Fibroblast of skin of back (primary cell): ENCODE measurements around the gene LAMTOR4.

Experiments used
- DNase-seq: peaks from one replicate; pipeline ENCODE4 v3.0.0-alpha.2; 2013

Gene LAMTOR4

GRCh38 chr7:100153708-100154535 lies 5.2 kb downstream of the LAMTOR4 start:
- no peak for DNase-seq

DNA sequence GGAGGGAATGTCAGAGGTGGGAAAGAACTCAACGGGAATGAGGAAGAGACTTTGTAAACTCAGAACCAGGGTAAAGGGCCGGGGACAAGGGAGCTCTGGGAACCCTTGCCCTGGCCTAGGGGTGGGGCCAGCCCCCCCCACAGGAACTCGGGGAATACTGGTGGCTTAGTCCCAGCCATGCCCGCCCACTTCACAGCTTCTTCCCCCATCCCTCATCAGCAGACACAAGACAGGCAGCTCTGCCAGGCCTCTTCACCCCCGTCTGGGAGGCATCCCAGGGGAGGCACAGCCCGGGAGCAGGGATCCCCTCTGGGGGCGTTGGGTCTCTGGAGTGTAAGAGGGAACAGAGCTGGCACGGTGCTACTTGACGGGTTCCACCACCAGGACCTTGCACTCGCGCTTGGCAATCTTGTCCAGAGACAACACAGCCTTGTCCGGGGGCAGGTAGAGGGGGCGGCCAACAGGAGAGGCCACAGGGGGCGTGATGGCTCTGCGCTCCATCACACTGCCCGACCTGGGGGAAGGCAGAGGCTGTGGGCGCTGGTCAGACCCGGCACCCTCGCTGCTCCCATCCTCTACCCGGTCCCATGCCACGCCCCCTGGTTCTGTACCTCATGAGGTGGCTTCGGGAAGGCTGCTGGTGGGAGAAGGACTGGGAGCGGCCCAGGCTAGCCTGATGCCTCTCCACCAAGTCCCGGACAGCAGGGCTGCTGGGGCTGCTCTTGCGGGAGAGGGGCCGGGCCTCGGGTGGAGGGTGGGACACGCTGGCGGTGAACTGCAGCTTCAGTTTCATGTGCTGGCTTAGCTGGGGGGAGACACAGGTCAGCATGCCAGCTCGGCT lies 6.2 kb downstream of the LAMTOR4 start:
- DNase-seq, result no peak

GRCh38 chr7:100155553-100156317 lies 7.0 kb downstream of the LAMTOR4 start:
- no peak for DNase-seq

DNA sequence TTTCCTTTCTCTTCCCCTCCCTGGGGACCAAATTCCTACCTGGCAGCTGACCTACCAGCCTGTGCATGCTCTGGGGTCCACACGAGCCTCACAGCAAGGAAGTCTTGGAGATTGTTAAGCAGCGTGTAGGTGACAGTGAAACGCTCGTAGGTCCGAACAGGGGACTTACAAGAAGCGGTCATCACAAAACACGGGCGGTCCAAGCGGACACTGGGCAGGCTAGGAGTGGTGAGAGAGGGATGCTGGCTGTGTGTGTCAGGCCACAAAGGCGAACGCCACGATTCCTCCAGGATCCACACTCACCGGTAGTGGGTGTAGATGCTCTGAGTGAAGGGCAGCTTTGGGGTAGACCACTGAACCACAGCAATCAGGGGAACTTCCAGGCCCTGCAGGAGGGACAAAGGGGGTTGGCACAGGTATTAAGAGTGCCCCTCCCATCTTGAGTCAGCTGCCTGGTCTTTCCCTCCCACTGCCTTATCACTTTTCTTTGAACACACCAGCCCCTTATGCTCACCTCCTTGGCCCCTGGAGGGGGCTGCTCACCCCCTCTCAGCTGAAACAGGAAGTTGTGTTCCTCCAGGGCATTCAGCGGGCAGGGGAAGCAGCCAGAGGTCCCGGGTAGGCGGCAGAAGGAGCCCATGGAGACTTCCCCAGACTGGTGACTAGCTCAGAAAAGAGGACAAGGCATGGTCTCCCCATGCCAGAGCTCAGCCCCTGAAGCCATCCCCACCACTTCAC lies 7.8 kb downstream of the LAMTOR4 start:
- DNase-seq, result no peak

DNA sequence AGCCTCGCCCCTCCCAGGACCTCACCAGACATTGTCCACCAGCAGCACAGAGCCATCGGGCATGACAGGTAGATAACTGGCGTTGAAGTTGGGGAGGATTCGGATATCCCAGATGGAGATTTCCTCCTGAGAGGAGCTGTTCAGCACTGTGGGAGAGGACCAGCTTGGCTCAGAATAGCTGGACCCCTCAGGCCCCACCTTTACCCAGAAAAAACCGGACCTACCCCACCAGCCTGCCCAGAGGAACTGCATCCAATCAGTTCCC lies 8.3 kb downstream of the LAMTOR4 start:
- DNase-seq, result no peak

DNA sequence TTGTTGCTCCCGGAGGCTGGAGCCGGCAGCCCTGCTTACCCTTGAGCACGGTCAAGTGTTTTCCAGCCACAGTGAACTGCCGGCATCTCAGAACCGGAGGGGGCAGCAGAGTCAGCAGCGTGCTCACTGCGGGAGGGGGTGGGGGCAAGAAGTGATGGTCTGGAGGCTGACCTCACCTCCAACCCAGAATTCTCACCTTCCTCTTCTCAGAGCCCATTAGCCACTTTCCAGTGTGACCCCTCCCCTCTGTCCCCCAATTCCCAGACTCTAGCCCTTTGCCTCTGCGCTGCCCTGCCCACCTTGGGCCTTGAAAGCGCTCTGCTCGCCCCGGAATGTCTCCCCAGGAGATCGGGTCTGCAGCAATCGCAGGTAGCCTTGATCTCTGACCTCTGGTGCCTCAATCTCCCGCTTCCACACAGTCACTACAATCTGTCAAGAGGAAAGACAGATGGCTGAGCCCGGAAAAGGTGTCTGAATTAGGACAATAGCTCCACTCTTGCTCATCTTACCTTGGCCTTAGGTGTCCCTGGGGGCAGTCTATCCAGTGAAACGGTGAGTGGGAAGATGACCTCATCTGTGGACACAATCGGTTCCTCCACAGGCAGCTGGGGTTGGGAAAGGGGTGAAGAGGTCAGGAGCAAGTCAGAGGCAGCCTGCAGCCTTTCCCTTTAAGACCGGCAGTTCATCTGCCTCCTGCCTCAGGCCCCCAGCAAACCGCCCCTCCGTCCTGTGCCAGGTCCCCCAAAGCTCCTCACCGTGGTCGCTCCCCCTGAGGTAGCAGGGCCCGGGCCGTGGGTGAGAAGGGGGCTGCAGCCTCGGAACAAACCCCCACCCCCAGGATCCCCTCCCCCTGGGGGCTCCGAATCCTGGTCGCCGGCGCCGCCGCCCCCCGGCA lies 8.9 kb downstream of the LAMTOR4 start:
- DNase-seq, result peak; percentile 21

DNA sequence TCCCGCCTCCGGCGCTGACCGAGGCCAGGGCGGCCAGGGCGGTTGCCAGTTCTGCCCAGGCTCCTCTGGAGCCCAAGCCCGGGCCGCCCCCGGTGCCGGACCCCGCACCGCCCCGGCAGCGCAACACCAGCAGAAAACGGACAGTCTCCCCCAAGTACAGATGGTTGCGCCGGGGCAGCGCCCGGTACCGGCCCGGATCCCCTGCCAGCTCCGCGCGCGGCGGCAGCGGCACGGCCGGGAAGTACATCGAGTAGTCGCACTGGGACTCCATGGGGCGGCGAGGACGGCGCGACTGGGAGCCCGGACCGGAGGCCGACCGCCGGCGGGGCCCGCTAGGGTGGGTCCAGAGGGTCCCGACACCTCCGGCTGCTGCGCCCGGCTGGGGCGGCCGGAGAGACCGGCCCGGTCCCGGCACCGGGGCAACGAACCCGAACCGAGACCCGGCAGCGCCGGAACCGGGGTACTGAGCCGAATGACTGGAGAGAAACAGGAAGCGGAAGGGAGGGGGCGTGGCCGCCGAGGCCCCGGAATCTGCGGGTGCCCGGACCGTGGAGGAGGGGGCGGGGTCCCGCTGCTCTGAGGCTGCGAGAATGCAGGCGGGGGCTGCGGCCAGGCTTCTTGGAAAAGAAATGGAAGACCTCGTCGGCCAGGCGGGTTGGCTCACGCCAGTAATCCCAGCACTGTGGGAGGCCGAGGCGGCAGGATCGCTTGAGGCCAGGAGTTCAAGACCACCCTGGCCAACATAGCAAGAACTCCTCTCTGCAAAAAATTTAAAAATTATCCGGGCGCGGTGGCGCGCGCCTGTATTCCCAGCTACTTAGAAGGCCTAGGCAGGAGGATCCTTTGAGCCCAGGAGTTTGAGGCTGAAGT lies 9.7 kb downstream of the LAMTOR4 start, which contains the start of gene TRAPPC14:
Gene TRAPPC14, minus strand, starts transcription at position 495 of the 870 bp plus-strand sequence. Its CDS starts 224 bp downstream, at position 271.
- DNase-seq, result peak; percentile 84

- DNase-seq, result peak; percentile 37
These were observed 10.4 kb downstream of the LAMTOR4 start for GRCh38 chr7:100159099-100159623.

DNA sequence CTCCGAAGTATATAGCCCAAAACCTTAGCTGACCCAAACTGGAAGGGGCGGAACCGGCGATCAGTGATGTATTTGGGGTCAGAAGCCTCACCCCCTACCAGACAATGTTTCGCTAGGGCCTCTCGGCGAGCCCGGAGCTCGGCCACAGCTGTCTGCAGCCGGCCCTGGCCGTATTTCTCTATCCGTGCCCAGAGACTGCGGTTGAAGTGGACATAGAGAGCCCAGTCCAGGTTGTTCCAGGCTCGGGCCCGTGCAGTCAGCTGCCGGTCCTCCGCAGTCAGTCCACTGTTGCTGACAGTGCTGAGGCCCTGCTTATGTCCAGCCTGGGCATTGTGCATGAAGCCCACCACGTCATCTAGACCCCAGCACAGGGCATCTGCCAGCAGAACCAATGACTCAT lies 11.3 kb downstream of the LAMTOR4 start:
- DNase-seq, result no peak

- DNase-seq, result no peak
These were observed 14.4 kb downstream of the LAMTOR4 start for GRCh38 chr7:100163006-100163531.

- DNase-seq, result no peak
These were observed 15.2 kb downstream of the LAMTOR4 start for GRCh38 chr7:100163871-100164270.

- no peak for DNase-seq
These were observed 17.7 kb downstream of the LAMTOR4 start for GRCh38 chr7:100166317-100166940.

- no peak for DNase-seq
These were observed 18.5 kb downstream of the LAMTOR4 start for GRCh38 chr7:100166970-100167911.

DNA sequence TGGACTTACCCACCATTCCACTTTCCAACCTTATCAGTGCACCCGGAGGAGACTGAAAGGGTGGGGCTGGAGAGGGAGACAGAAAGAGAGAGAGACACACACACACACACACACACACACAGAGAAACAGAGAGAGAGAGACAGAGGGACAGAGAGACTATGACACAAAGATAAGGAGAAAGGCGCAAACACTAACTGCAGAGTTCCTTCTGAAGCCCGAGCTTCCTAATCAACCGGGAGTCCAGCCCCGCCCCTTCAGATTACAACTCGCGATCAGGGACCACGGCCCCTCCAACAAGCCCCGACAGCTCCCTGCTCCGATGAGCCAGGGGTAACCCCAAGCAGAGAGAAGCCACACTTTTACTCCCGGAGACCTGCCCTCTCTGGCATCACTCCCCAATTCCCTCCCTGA lies 19.2 kb downstream of the LAMTOR4 start:
- no peak for DNase-seq

DNA sequence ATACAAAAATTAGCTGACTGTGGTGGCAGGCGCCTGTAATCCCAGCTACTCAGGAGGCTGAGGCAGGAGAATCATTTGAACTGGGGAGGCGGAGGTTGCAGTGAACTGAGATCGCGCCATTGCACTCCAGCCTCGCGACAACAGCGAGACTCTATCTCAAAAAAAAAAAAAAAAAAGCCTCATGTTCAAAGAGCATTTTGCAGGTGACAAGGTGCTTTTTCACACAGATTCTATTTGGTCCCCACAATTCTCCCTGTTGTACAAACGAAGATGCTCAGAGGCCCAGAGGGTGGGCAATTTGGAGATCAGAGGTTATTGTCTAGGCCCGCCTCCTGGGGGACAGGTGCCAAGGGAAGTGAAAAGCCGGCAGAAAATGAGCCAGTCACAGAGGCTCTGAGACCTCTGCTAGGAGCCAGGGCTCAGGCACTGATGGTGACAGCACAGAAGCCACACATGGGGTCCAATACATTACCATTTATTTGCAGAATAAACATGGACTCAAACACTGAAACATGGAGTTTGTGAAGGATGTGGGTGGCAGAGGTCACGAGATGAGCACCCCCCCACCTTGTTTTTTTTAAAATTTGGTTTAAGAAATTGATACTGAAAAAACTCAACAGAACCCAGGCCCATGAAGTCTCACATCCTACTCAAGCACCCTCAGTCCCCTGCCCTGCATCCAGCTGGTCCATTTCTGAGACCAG lies 20.6 kb downstream of the LAMTOR4 start:
- no peak for DNase-seq

DNA sequence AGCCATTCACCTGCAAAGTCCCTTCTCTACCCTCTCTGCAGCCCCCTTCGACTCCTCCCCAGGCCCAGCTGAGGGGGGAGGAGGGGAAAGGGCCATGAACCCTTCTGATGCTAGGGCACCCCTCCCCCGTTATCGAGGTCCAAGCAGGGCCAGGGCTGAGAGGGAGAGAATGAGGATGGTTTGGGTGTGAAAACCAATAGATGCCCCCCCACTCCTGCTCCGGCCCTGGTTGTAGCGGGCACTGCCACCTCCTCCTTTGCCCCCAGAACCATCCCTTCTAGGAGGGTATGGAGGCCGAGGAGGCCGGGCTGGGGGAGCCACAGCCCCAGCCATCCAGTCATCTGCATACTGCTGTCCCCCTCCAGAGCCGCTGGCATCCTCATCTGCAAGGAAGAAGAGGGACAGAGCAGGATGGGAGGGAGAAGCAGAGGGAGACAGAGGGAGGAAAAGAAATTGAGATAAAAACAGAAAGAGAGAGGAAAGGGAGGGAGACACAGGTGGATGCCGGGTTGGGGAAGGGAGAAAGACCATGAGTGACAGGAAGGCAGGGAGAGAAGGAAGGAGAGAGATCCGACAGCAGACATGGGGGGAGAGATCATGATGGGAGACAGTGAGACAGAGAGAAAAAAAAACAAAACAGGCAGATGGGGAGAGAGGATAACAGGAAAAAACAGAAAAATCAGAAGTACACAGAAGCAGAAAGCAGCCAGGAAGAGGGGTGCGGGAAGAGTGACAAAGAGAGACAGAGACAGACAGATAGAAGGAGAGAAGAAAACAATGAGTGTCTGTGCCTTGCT lies 21.6 kb downstream of the LAMTOR4 start:
- DNase-seq, result no peak
